ENCODE data around the gene DAPK1. TPM values are rescaled to one million over a fixed set of nuclear protein-coding genes. Genes with fewer than 3 reads are reported as not detected.

DAPK1 gene
- total and polyA plus RNA-seq, 2 donors (not counting 3 experiments of a cell fraction or from before 2014, with no cell fraction given), result 58.9 to 119 TPM

DNA sequence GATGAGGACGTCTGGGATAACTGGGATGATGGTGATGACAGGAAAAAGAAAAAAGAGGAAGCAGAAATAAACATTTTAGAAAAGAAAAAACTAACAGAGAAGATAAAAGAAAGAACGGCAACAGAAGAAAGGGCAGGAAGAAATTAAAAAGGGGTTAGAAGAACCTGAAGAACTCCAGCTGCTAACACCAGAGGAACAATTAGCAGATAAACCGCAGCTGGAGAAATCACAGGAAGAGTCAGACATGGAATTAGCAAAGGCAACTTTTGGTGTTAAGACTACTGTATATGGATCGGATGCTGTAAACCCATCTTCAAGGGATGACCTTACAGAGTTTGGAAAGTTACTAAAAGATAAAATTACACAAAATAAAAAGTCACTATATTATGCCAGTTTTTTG, 243.7 kb downstream of the DAPK1 start:
- dilution Hi-C loops (cut with MboI; ENCODE audit: extremely low pct_ligation_motif_present, low sequenced_read_pairs), result no loop called here
- H3K9ac ChIP-seq (replicated peaks; ENCODE audit: extremely low read depth, insufficient read depth, low read length), result no peak overlapping the region
- intact Hi-C loops (cut with micrococcal nuclease), result no loop called here
- H3K79me2 ChIP-seq (ENCODE audit: control insufficient read depth, insufficient read depth, low read length), result no peaks in the 10 kb centered on the region
- H3K36me3 ChIP-seq (ENCODE audit: control insufficient read depth in 2 of 2, extremely low read depth in 1 of 2, insufficient read depth in 2 of 2, low read length in 2 of 2), result no peaks in the 10 kb centered on the region
- H3K27me3 ChIP-seq (ENCODE audit: control insufficient read depth in 2 of 2, insufficient read depth in 2 of 2, low read length in 2 of 2), result peaks cover 0 to 2% of the 10 kb centered on the region in 2 experiments
- DNase-seq (ENCODE audit: low read depth, low spot score) (no peak), FAIRE-seq (no peak)
- H3K9me3 ChIP-seq (replicated peaks; ENCODE audit: control insufficient read depth, insufficient read depth, low read length), result no peaks in the 10 kb centered on the region
- H2AFZ ChIP-seq (ENCODE audit: low read depth, low read length), result no peak overlapping the region
- ChIA-PET POLR2A (no interaction called here), CTCF (interaction anchor here (1.3 kb wide), 1 partner anchor 15 kb away, joined by 3 read pairs; the partner anchor contains the start of gene CTSL)
- no peaks in the 10 kb centered on the region for H3K9me1 ChIP-seq (replicated peaks; ENCODE audit: control insufficient read depth, extremely low read depth, insufficient read depth, low read length)
- H4K20me1 ChIP-seq (replicated peaks; ENCODE audit: control insufficient read depth, extremely low read depth, insufficient read depth, low read length), result no peaks in the 10 kb centered on the region
- no peak overlapping the region for H3K27ac ChIP-seq (ENCODE audit: insufficient read depth, low read depth, low read length)
- TF ChIP-seq JUN (IDR thresholded peaks at IDR 0.05; ENCODE audit: borderline replicate concordance, insufficient read depth, insufficient read length, low read depth) (no peak), POLR2AphosphoS5 (IDR thresholded peaks at IDR 0.05; ENCODE audit: insufficient read depth, low read depth, low read length) (no peak), MYC (IDR thresholded peaks at IDR 0.05; ENCODE audit: low read depth, low read length) (no peak), MAX (IDR thresholded peaks at IDR 0.05; ENCODE audit: insufficient read depth, insufficient read length) (no peak), FOS (IDR thresholded peaks at IDR 0.05; ENCODE audit: borderline replicate concordance, insufficient read depth, low read length) (no peak), POLR2A (IDR thresholded peaks at IDR 0.05; ENCODE audit: low read depth, low read length) (no peak), CTCF (IDR thresholded peaks at IDR 0.05; ENCODE audit: extremely low read depth in 1 of 2, insufficient read depth in 1 of 2, low read depth in 1 of 2, low read length in 2 of 2) (no peak)
- no peak overlapping the region for H3K4me3 ChIP-seq (replicated peaks in 1 of 3; ENCODE audit: insufficient read depth in 1 of 3, low read depth in 1 of 3, low read length in 3 of 3)
- no peak overlapping the region for H3K4me2 ChIP-seq (ENCODE audit: insufficient read depth, low read length)
- BruUV-seq (replicated peaks), result no TSS peak
- no peaks in the 10 kb centered on the region for H3K4me1 ChIP-seq (ENCODE audit: control insufficient read depth, extremely low read depth, insufficient read depth, low read length)
